HG03354 (cell line): Measurements from ENCODE around the gene DRD4.
A peak's percentile ranks its signal among the peaks of the same experiment; 100 is the strongest.

ENCODE experiments used
- ATAC-seq: cut with Tn5 transposase; IDR thresholded peaks from one replicate; pipeline ENCODE4 v1.9.1; 2021; ENCODE audit warnings: mild to moderate bottlenecking; ENCODE audit not compliant: unreplicated experiment, poor library complexity, severe bottlenecking

The DRD4 gene

DNA sequence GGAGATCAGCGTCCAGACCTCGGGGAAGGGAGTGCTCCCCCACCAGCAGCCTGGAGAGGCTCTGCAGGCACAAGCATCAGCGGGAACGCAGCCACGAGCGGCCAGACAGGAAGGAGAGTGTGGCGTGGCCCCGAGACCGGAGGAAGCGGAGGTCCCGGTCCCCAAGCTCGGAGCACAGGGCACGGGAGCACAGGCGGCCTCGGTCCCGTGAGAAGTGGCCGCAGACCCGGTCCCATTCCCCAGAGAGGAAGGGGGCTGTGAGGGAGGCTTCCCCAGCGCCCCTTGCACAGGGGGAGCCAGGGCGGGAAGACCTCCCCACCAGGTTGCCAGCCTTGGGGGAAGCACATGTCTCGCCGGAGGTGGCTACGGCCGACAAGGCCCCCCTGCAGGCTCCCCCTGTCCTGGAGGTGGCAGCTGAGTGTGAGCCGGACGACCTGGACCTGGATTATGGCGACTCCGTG, 28.2 kb upstream of the DRD4 start:
- no peak for ATAC-seq

- ATAC-seq, result no peak
These were observed 27.7 kb upstream of the DRD4 start for GRCh38 chr11:609341-609811.

- ATAC-seq, result no peak
These were observed 26.8 kb upstream of the DRD4 start for GRCh38 chr11:610146-610801.

GRCh38 chr11:611001-611996, 25.8 kb upstream of the DRD4 start:
- ATAC-seq, result no peak

- ATAC-seq, result no peak
These were observed 24.7 kb upstream of the DRD4 start for GRCh38 chr11:612201-612960.

DNA sequence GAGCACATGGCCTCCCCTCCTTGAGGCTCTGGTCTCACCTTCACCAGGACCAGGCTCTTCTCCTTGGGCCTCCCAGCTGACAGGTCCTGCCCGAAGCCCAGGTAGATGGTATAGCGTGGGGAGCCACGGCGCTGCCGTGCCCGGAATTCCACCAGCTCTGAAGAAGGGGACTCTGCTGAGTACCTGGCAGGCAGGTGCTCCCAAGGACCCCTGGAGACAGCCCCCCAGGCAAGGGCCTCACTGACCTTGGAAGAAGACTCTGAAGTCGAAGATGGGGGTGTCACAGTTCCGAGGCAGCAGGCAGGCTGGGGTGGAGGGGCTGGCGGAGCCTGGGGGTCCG, 24.1 kb upstream of the DRD4 start:
- ATAC-seq, result no peak

GRCh38 chr11:613369-613968, 23.6 kb upstream of the DRD4 start:
- ATAC-seq, result no peak

- no peak for ATAC-seq
These were observed 22.9 kb upstream of the DRD4 start for GRCh38 chr11:614021-614622.

GRCh38 chr11:614623-615503, 22.2 kb upstream of the DRD4 start:
- no peak for ATAC-seq

- ATAC-seq, result peak; percentile 84
These were observed 21.4 kb upstream of the DRD4 start, which contains the start of gene IRF7 for GRCh38 chr11:615504-616319. Gene IRF7, minus strand, starts transcription at chr11:615950. Its CDS starts 586 bp downstream, at chr11:615364.

- no peak for ATAC-seq
These were observed 20.5 kb upstream of the DRD4 start for GRCh38 chr11:616320-617198.

- ATAC-seq, result no peak
These were observed 19.7 kb upstream of the DRD4 start for GRCh38 chr11:617199-617911.

DNA sequence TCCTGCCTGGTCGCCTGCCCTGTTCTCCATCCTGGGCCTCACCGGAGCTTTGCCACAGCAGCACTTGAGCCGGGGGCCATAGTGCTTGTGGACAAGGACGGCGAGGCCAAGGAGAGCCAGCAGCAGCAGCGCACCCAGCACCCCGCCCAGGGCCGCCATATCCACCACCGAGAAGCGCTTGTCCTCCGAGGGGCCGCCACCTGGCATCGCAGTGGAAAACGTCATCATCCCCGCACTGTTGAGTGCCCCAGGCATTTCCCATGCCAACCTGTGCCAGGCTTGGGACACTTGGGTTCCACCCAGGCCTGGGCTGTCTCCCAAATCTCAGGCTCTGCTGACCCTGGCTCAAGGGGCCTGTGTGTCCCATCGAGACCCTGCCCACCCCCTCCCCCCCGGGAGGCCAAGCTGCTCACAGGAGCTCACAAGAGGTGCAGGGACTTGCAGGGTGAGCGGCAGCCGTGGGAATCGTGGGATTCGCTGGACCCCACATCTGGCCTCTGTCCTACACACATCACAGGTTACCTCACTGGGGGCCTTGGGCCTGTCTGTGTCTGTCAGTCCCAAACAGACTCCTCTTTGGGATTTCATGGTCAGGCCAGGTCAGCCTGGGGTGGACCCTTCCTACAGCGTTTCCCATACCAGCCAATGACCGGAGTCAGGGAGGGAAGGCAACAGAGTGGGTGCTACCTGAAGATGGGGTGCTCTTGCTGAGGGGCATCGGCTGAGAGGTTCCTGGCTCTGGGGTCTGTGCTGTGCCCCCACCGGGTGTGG, 19.0 kb upstream of the DRD4 start:
- no peak for ATAC-seq

- no peak for ATAC-seq
These were observed 18.0 kb upstream of the DRD4 start for GRCh38 chr11:618856-619627.

GRCh38 chr11:619628-620050, 17.4 kb upstream of the DRD4 start:
- ATAC-seq, result no peak
